Measurements from ENCODE around the gene USP32. TPM values are rescaled to one million over a fixed set of nuclear protein-coding genes. Genes with fewer than 3 reads are reported as not detected.

The USP32 gene
- total RNA-seq, 2 experiments from 2014 or later: 26.5 TPM

GRCh38 chr17:60296177-60296576, 95.8 kb downstream of the USP32 start:
- Mint-ChIP-seq H3K9me3 (no peaks in the 10 kb centered on the region), H3K4me1 (ENCODE audit: low read depth) (no peaks in the 10 kb centered on the region), H3K4me3 (no peak overlapping the region), H3K36me3 (ENCODE audit: low read depth) (peaks cover 14% of the 10 kb centered on the region), H3K27ac (no peak overlapping the region), H3K27me3 (no peaks in the 10 kb centered on the region)
- POLR2A ChIA-PET: no interaction called here
- ATAC-seq: no peak
- CTCF ChIA-PET: no interaction called here
- intact Hi-C loops (cut with micrococcal nuclease): no loop called here
- no peak for DNase-seq
- TF ChIP-seq, protein P1, sequence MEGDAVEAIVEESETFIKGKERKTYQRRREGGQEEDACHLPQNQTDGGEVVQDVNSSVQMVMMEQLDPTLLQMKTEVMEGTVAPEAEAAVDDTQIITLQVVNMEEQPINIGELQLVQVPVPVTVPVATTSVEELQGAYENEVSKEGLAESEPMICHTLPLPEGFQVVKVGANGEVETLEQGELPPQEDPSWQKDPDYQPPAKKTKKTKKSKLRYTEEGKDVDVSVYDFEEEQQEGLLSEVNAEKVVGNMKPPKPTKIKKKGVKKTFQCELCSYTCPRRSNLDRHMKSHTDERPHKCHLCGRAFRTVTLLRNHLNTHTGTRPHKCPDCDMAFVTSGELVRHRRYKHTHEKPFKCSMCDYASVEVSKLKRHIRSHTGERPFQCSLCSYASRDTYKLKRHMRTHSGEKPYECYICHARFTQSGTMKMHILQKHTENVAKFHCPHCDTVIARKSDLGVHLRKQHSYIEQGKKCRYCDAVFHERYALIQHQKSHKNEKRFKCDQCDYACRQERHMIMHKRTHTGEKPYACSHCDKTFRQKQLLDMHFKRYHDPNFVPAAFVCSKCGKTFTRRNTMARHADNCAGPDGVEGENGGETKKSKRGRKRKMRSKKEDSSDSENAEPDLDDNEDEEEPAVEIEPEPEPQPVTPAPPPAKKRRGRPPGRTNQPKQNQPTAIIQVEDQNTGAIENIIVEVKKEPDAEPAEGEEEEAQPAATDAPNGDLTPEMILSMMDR (IDR thresholded peaks at IDR 0.05): no peak

DNA sequence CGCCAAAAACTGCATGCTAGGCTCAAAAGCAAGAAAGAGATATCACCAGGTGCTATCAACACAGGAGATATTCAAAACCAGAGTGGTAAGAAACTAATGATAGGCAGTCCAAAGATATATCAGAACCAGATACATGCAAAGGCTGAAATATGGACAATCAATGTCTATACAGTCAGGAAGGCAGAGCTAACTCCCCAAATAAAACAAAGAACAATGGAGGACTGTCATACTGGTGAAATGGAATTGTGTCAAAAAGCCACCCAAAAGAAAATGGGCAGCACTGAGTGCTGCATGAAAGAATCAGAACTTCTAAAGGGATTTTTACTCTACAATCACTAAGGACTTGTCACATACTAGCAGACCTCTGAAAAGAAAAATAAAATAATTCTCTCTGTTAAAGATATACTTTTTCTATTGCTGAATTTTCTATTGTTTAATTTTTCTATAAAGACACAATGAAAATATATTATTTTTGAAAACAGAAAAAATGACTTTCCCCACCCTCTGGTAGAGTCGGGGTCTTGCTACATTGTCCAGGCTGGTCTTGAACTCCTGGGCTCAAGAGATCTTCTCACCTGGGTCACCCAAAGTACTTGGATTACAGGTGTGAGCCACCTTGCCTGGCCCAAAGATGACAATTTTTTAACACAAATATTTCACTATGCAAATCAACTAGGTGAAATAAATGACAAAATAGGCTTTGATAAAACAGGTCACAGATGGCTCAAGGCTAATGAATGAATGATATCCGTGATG, 98.2 kb downstream of the USP32 start:
- Mint-ChIP-seq H3K4me3 (no peak overlapping the region), H3K4me1 (ENCODE audit: low read depth) (no peaks in the 10 kb centered on the region), H3K27me3 (no peaks in the 10 kb centered on the region), H3K27ac (no peak overlapping the region), H3K9me3 (no peaks in the 10 kb centered on the region), H3K36me3 (ENCODE audit: low read depth) (peaks cover 14% of the 10 kb centered on the region)
- no peak for DNase-seq
- POLR2A ChIA-PET: no interaction called here
- TF ChIP-seq, protein P1 (IDR thresholded peaks at IDR 0.05): no peak
- CTCF ChIA-PET: no interaction called here
- intact Hi-C loops (cut with micrococcal nuclease): no loop called here
- ATAC-seq: no peak

- ATAC-seq: no peak
- H3K4me1 Mint-ChIP-seq (ENCODE audit: low read depth): no peaks in the 10 kb centered on the region
- POLR2A ChIA-PET: no interaction called here
These were observed 99.2 kb downstream of the USP32 start for GRCh38 chr17:60292697-60293096.

GRCh38 chr17:60284709-60285108, 107.2 kb downstream of the USP32 start:
- Mint-ChIP-seq H3K27me3 (no peaks in the 10 kb centered on the region), H3K27ac (no peak overlapping the region), H3K36me3 (ENCODE audit: low read depth) (peaks cover 13% of the 10 kb centered on the region), H3K9me3 (no peaks in the 10 kb centered on the region), H3K4me3 (no peak overlapping the region), H3K4me1 (ENCODE audit: low read depth) (no peaks in the 10 kb centered on the region)
- intact Hi-C loops (cut with micrococcal nuclease): no loop called here
- ATAC-seq (no peak), DNase-seq (no peak)
- ChIA-PET POLR2A (no interaction called here), CTCF (no interaction called here)
- TF ChIP-seq, protein P1 (IDR thresholded peaks at IDR 0.05): no peak

More at GRCh38 chr17:60292697-60293096, 99.2 kb downstream of the USP32 start:
- Mint-ChIP-seq H3K4me3 (no peak overlapping the region), H3K9me3 (no peaks in the 10 kb centered on the region), H3K27me3 (no peaks in the 10 kb centered on the region), H3K27ac (no peak overlapping the region), H3K36me3 (ENCODE audit: low read depth) (peaks cover 13% of the 10 kb centered on the region)
- TF ChIP-seq, protein P1 (IDR thresholded peaks at IDR 0.05): no peak
- DNase-seq: no peak
- CTCF ChIA-PET: no interaction called here
- intact Hi-C loops (cut with micrococcal nuclease): no loop called here

DNA sequence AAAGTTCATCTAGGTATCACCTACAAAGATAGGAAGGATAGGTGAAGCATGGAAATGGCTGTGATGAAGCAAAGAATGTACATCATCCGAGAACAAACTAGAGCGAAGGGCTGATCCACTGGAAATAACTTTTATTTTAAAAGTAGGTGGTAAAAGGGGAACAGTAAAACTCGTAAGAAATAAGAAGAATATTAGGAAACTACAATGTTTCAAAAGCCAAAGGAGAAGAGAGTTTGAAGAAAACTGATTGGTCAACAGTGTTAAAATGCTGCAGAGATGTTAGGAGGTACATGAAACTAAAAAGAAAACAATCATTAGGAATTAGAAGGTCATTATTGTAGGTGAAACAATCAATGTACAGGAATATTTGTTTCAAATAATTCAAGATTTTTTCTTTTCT, 108.1 kb downstream of the USP32 start:
- H3K27me3 Mint-ChIP-seq: no peaks in the 10 kb centered on the region
- intact Hi-C loops (cut with micrococcal nuclease): no loop called here
- ChIA-PET CTCF (no interaction called here), POLR2A (no interaction called here)
- no peaks in the 10 kb centered on the region for H3K9me3 Mint-ChIP-seq
- TF ChIP-seq, protein P1 (IDR thresholded peaks at IDR 0.05): no peak
- no peak overlapping the region for H3K27ac Mint-ChIP-seq
- no peak overlapping the region for H3K4me3 Mint-ChIP-seq
- no peak for DNase-seq
- no peaks in the 10 kb centered on the region for H3K4me1 Mint-ChIP-seq (ENCODE audit: low read depth)
- H3K36me3 Mint-ChIP-seq (ENCODE audit: low read depth): peaks cover 13% of the 10 kb centered on the region
- no peak for ATAC-seq

Data from activated CD8-positive, alpha-beta T cell treated with anti-CD3 and anti-CD28 coated beads for 36 hours (primary cell).